ENCODE results near the gene SCN10A.

DNA sequence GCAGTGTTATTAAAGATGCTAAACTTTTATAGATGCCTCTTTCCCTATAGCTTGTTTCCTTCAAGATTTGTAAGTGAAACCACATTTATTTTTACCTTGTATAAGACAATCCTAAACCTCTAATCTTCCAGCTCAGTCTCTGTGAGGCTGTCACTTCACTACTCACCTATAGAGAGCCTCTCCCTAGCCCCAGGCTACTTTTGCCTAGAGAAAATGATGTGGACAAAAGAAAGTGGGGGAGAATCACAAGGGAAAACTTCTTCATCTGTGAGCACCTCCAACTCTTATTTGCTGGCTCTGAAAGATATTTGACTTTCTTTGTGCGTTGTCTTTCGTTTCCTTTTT is 91.7 kb downstream of the SCN10A start:
- no peak for TF ChIP-seq ELK1 (IDR thresholded peaks at IDR 0.05; ENCODE audit: low read depth, low read length)
- TF ChIP-seq, protein P1, sequence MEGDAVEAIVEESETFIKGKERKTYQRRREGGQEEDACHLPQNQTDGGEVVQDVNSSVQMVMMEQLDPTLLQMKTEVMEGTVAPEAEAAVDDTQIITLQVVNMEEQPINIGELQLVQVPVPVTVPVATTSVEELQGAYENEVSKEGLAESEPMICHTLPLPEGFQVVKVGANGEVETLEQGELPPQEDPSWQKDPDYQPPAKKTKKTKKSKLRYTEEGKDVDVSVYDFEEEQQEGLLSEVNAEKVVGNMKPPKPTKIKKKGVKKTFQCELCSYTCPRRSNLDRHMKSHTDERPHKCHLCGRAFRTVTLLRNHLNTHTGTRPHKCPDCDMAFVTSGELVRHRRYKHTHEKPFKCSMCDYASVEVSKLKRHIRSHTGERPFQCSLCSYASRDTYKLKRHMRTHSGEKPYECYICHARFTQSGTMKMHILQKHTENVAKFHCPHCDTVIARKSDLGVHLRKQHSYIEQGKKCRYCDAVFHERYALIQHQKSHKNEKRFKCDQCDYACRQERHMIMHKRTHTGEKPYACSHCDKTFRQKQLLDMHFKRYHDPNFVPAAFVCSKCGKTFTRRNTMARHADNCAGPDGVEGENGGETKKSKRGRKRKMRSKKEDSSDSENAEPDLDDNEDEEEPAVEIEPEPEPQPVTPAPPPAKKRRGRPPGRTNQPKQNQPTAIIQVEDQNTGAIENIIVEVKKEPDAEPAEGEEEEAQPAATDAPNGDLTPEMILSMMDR (IDR thresholded peaks at IDR 0.05) = no peak
- no peak for TF ChIP-seq CEBPB (IDR thresholded peaks at IDR 0.05)
- no peak for TF ChIP-seq POLR2A (IDR thresholded peaks at IDR 0.05; ENCODE audit: low read length)
- no peak for TF ChIP-seq PHF8 (IDR thresholded peaks at IDR 0.05; ENCODE audit: borderline replicate concordance, low read depth)
- no peak for TF ChIP-seq CBX2 (IDR thresholded peaks at IDR 0.05; ENCODE audit: borderline replicate concordance, low read depth)
- TF ChIP-seq JUN (IDR thresholded peaks at IDR 0.05) = no peak

All from A549 (cell line).